DND-41 (cell line): ENCODE measurements around the gene RAB18.

Experiments
- ATAC-seq: fragments of 200-7000 bp; cut with Tn5 transposase; 3 replicates; pipeline ENCODE4 v1.9.1; 2021; ENCODE audit warnings: low read depth; ENCODE audit not compliant: insufficient read depth
- DNase-seq: peaks from one replicate; pipeline ENCODE4 v3.0.0-alpha.2; 2020
- H2AFZ ChIP-seq: 2 replicates; pipeline ENCODE4 v1.6.0; 2012; ENCODE audit warnings: low read depth, low read length
- H3K27ac ChIP-seq: 2 replicates; pipeline ENCODE4 v1.5.1; 2012; ENCODE audit warnings: low read length, inconsistent platforms
- H3K27me3 ChIP-seq: fragments of 200-600 bp; sonication (generic); 2 replicates; pipeline ENCODE4 v1.6.0; 2012; ENCODE audit warnings: low read length, mild to moderate bottlenecking, inconsistent platforms; ENCODE audit not compliant: insufficient read depth, poor library complexity
- H3K36me3 ChIP-seq: 2 replicates; pipeline ENCODE4 v1.5.1; 2012; ENCODE audit warnings: low read length, inconsistent platforms; ENCODE audit not compliant: insufficient read depth
- H3K4me1 ChIP-seq: 2 replicates; pipeline ENCODE4 v1.5.1; 2012; ENCODE audit warnings: mild to moderate bottlenecking, low read length; ENCODE audit not compliant: insufficient read depth
- H3K4me2 ChIP-seq: 2 replicates; pipeline ENCODE4 v1.6.0; 2012; ENCODE audit warnings: mild to moderate bottlenecking, moderate library complexity, low read length, inconsistent platforms; ENCODE audit not compliant: insufficient read depth
- H3K4me3 ChIP-seq, 2 experiments: fragments of 200-600 bp in 1 of 2; shearing (Covaris generic) in 1 of 2; 2 replicates each; pipeline ENCODE4 v1.5.1; 2012 to 2016; ENCODE audit warnings: inconsistent platforms in 2 of 2, low read length in 2 of 2, mild to moderate bottlenecking in 2 of 2, low read depth in 1 of 2, moderate library complexity in 1 of 2
- H3K79me2 ChIP-seq: 2 replicates; pipeline ENCODE4 v1.6.0; 2012; ENCODE audit warnings: low read length, inconsistent platforms; ENCODE audit not compliant: insufficient read depth
- H3K9ac ChIP-seq: 2 replicates; pipeline ENCODE4 v1.6.0; 2012; ENCODE audit warnings: low read depth, mild to moderate bottlenecking, inconsistent platforms, low read length, moderate library complexity
- H3K9me3 ChIP-seq: 2 replicates; pipeline ENCODE4 v1.5.1; 2012; ENCODE audit warnings: low read length, moderate library complexity, mild to moderate bottlenecking, inconsistent platforms; ENCODE audit not compliant: insufficient read depth, severe bottlenecking
- H4K20me1 ChIP-seq: 2 replicates; pipeline ENCODE4 v1.6.0; 2012; ENCODE audit warnings: low read length; ENCODE audit not compliant: insufficient read depth
- EZH2 ChIP-seq: IDR thresholded peaks from 3 replicates; pipeline ENCODE4 v1.6.1; 2012; ENCODE audit warnings: borderline replicate concordance, low read depth, mild to moderate bottlenecking, moderate library complexity, low read length, inconsistent platforms; ENCODE audit not compliant: severe bottlenecking
- TF ChIP-seq, protein P1 (sequence below): IDR thresholded peaks from 2 replicates; pipeline ENCODE4 v1.5.1; 2012; ENCODE audit warnings: borderline replicate concordance, low read length, moderate library complexity, mild to moderate bottlenecking; ENCODE audit not compliant: poor library complexity, severe bottlenecking; ENCODE audit errors: extremely low read depth

Gene RAB18

DNA sequence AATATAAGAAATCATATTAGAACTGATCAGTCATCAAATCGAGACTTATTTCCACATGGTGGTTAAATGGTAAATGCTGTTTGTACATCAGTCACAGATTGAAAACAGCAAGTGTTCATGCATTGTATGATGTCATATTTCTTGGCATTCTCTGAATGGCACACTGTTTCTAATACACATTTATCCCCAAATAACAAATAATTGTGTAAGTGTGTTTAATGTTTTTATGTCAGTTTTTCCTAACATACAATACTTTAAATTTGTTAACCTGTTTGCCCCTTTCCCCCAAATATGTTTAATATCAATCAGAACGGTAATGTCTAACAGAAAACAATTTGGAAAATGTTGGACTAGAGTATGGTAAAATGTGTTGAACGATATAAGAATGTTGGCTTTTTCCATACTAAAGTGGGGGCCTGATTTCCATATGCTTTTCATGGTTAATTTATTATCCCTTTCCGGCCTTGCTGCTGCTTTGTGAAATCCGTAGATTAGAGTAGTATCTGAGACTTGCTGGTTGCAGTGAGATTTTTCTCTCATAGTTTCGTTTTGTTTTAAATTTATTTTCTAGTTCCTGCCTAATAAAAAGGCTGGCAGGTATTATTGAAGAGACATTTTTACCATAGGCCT, 23.7 kb downstream of the RAB18 start:
- no peak overlapping the region for H3K4me3 ChIP-seq
- H3K27me3 ChIP-seq = no peaks in the 10 kb centered on the region
- no peak for DNase-seq
- H3K4me2 ChIP-seq = no peak overlapping the region
- H3K79me2 ChIP-seq = peaks cover 83% of the 10 kb centered on the region
- no peak overlapping the region for H3K9ac ChIP-seq
- no peak overlapping the region for H3K27ac ChIP-seq
- ATAC-seq = no peak
- peaks cover 29% of the 10 kb centered on the region for H4K20me1 ChIP-seq
- 0 out of 2 replicates have a peak, but pooled peaks cover 2% of the 10 kb centered on the region for H3K4me1 ChIP-seq
- H3K36me3 ChIP-seq = 0 out of 2 replicates have a peak, but pooled peaks cover 6% of the 10 kb centered on the region
- H2AFZ ChIP-seq = no peak overlapping the region
- no peaks in the 10 kb centered on the region for H3K9me3 ChIP-seq
- TF ChIP-seq EZH2 = no peak
- TF ChIP-seq, protein P1, sequence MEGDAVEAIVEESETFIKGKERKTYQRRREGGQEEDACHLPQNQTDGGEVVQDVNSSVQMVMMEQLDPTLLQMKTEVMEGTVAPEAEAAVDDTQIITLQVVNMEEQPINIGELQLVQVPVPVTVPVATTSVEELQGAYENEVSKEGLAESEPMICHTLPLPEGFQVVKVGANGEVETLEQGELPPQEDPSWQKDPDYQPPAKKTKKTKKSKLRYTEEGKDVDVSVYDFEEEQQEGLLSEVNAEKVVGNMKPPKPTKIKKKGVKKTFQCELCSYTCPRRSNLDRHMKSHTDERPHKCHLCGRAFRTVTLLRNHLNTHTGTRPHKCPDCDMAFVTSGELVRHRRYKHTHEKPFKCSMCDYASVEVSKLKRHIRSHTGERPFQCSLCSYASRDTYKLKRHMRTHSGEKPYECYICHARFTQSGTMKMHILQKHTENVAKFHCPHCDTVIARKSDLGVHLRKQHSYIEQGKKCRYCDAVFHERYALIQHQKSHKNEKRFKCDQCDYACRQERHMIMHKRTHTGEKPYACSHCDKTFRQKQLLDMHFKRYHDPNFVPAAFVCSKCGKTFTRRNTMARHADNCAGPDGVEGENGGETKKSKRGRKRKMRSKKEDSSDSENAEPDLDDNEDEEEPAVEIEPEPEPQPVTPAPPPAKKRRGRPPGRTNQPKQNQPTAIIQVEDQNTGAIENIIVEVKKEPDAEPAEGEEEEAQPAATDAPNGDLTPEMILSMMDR = no peak

DNA sequence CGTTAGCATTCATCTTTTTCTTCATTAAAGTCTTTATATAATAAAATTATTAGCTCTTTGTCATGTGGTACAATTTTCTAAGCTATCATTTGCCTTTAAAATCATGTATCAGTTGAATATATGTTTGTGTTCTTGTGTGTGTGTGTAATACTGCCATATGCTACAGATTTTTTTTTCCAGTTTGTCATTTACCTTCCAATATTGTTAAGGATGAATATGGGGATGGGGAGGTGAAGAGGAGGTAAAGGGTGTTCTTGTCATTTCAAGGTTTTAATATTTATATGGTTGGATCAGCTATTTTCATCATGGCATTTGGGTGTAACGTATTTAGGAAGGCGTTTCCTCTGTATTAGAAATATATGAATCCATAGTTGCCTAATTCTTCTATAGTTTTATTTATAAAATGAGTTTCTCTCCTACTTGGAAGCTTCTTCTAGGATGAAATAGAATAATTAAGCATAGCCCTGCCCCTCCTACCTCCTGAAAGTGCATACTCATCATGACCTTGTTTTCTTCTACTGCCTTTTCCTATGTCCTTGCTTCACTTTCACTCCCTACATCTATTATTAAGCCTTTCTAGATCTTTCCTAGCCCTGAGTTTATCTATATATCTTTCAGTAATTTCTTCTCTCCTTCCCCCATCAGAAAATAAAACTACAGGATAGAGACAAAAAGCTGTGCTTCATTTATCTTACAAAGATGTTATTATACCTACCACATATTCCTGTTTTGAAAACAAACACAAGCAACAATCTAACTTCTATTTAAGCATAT, 25.1 kb downstream of the RAB18 start:
- H3K9me3 ChIP-seq = no peaks in the 10 kb centered on the region
- peaks cover 17% of the 10 kb centered on the region for H3K36me3 ChIP-seq
- H3K4me1 ChIP-seq = no peaks in the 10 kb centered on the region
- H3K79me2 ChIP-seq = peaks cover 71% of the 10 kb centered on the region
- H3K27ac ChIP-seq = no peak overlapping the region
- no peak overlapping the region for H2AFZ ChIP-seq
- TF ChIP-seq, protein P1 = no peak
- TF ChIP-seq EZH2 = no peak
- H3K9ac ChIP-seq = no peak overlapping the region
- H3K27me3 ChIP-seq = no peaks in the 10 kb centered on the region
- no peak overlapping the region for H3K4me3 ChIP-seq
- DNase-seq (no peak), ATAC-seq (no peak)
- peaks cover 22% of the 10 kb centered on the region for H4K20me1 ChIP-seq
- H3K4me2 ChIP-seq = no peak overlapping the region

DNA sequence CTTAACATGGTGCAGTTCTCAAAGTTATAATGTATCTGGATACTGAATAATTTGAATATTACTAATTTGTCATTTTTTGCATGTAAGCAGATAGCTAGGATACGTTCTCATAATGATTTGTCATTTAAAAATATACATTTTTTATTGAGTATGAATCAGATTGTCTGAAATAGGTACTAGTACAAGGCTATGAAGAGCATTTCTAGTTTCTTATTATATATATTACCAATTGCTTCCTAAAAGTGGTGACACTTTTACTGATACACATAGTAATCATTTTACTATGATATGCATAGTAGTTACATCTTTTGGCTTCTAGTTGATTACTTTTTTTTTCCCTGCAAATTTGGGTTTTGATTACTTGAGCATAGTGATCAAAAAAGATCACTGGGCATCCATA, 26.4 kb downstream of the RAB18 start:
- DNase-seq (no peak), ATAC-seq (no peak)
- Histone ChIP-seq H3K4me3 (no peak overlapping the region), H3K36me3 (peaks cover 30% of the 10 kb centered on the region), H3K4me1 (no peaks in the 10 kb centered on the region), H3K79me2 (peaks cover 59% of the 10 kb centered on the region), H2AFZ (no peak overlapping the region), H4K20me1 (peaks cover 12% of the 10 kb centered on the region; the same call in 1 of the 2 replicates), H3K9me3 (no peaks in the 10 kb centered on the region), H3K9ac (no peak overlapping the region), H3K27ac (no peak overlapping the region), H3K4me2 (no peak overlapping the region), H3K27me3 (no peaks in the 10 kb centered on the region)
- no peak for TF ChIP-seq EZH2
- TF ChIP-seq, protein P1 = no peak
